Endodermal cell (in vitro differentiated cells): Measurements from ENCODE around the gene ATN1. TPM values are rescaled to one million over a fixed set of nuclear protein-coding genes. Genes with fewer than 3 reads are reported as not detected.
A peak's percentile ranks its signal among the peaks of the same experiment; 100 is the strongest.

ENCODE experiments used
- DNase-seq: peaks from one replicate; pipeline ENCODE4 v3.0.0-alpha.2; 2017
- H3K27ac ChIP-seq: 2 replicates; pipeline ENCODE4 v1.5.1; 2013; ENCODE audit warnings: mild to moderate bottlenecking, low read depth, low read length, moderate library complexity
- H3K27me3 ChIP-seq: 2 replicates; pipeline ENCODE4 v1.6.1; 2013; ENCODE audit warnings: mild to moderate bottlenecking, low read length, moderate library complexity; ENCODE audit not compliant: insufficient read depth, control insufficient read depth, poor library complexity, severe bottlenecking
- H3K36me3 ChIP-seq: 2 replicates; pipeline ENCODE4 v1.7.0; 2013; ENCODE audit warnings: mild to moderate bottlenecking, low read length, moderate library complexity; ENCODE audit not compliant: control insufficient read depth, insufficient read depth
- H3K4me1 ChIP-seq: one replicate; pipeline ENCODE4 v1.7.0; 2013; ENCODE audit warnings: low read length; ENCODE audit not compliant: control insufficient read depth, insufficient read depth
- H3K4me3 ChIP-seq: 2 replicates; pipeline ENCODE4 v1.5.1; 2013; ENCODE audit warnings: mild to moderate bottlenecking, low read length, moderate library complexity
- H3K9ac ChIP-seq: 2 replicates; pipeline ENCODE4 v1.6.1; 2013; ENCODE audit warnings: mild to moderate bottlenecking, low read length, moderate library complexity; ENCODE audit not compliant: poor library complexity, severe bottlenecking; ENCODE audit errors: extremely low read depth
- H3K9me3 ChIP-seq: 2 replicates; pipeline ENCODE4 v1.6.1; 2013; ENCODE audit warnings: mild to moderate bottlenecking, low read length, moderate library complexity; ENCODE audit not compliant: control insufficient read depth
- H3K27ac Mint-ChIP-seq: 2 replicates; pipeline ENCODE4 v1.8.0; 2020; ENCODE audit warnings: mixed read lengths
- H3K27me3 Mint-ChIP-seq: 2 replicates; pipeline ENCODE4 v1.8.0; 2021; ENCODE audit warnings: mild to moderate bottlenecking, mixed read lengths; ENCODE audit not compliant: insufficient read depth
- H3K36me3 Mint-ChIP-seq: 2 replicates; pipeline ENCODE4 v1.8.0; 2020; ENCODE audit warnings: low read depth, mixed read lengths
- H3K4me1 Mint-ChIP-seq: 2 replicates; pipeline ENCODE4 v1.8.0; 2020; ENCODE audit warnings: mixed read lengths
- H3K4me3 Mint-ChIP-seq: 2 replicates; pipeline ENCODE4 v1.8.0; 2020; ENCODE audit warnings: mild to moderate bottlenecking, moderate library complexity, mixed read lengths
- H3K9me3 Mint-ChIP-seq: 2 replicates; pipeline ENCODE4 v1.8.0; 2020; ENCODE audit warnings: mild to moderate bottlenecking, mixed read lengths
- whole genome bisulfite sequencing, 2 experiments: methylation state at CpG; one replicate each; pipeline versions ENCODE4 v1.1.5 to v1.1.7; 2013; ENCODE audit warnings: missing lambda C conversion rate in 2 of 2, mixed read lengths in 1 of 2; ENCODE audit not compliant: insufficient coverage in 1 of 2, insufficient read length in 1 of 2; 5-methylcytosine and 5-hydroxymethylcytosine counted together
- total RNA-seq, 2 donors: library from RNA; stranded (reverse); fragmentation: NEBNext Ultra II Directional in 1 of 2; extraction: Animal tissue kit (Norgen Biotek cat#: 25700) in 1 of 2; gene quantifications; 2 replicates in 1 of 2; 3 replicates in 1 of 2; pipeline ENCODE4 v1.2.1, GENCODE V29; 2021
- TF ChIP-seq, protein P1 (sequence below): fragments of 200-600 bp; sonication (generic); conservative IDR thresholded peaks from 2 replicates; pipeline ENCODE4 v1.5.0; 2021; ENCODE audit warnings: antibody characterized with exemption, mild to moderate bottlenecking

Gene ATN1
- total RNA-seq, 2 donors from 2014 or later = 111 to 244 TPM

DNA sequence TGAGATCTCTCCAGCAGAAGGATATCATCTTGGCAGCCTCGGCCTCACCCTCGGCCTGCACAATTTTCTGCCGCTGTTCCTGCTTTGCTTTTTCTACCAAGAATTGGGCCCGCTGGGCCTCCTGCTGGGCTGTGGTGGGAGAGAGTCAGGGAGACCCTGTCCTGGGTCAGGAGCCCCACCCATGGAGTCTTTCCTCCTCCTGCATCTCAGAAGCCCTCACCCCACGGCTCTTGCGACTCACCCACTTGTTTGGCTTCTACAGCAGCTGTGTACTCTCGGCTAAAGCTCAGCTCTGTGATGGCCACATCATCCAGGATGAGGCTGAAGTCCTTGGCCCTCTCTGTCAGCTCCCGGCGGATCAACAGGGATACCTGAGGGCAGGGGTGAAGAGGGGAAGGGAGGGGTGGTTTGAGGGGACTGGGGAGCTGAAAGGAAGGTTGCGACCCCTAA lies 39.9 kb downstream of the ATN1 start:
- peaks cover 49% of the 10 kb centered on the region for H3K4me1 Mint-ChIP-seq
- Histone ChIP-seq H3K4me1 (peaks cover 5% of the 10 kb centered on the region), H3K36me3 (peaks cover 52% of the 10 kb centered on the region), H3K27ac (no peak overlapping the region), H3K9ac (no peak overlapping the region), H3K9me3 (no peaks in the 10 kb centered on the region), H3K27me3 (no peaks in the 10 kb centered on the region), H3K4me3 (no peak overlapping the region)
- no peaks in the 10 kb centered on the region for H3K9me3 Mint-ChIP-seq
- no peak overlapping the region for H3K4me3 Mint-ChIP-seq
- WGBS, 2 experiments = 96 to 97% methylated on average over 3 to 10 of the region's 10 CpGs
- no peak for DNase-seq
- H3K36me3 Mint-ChIP-seq = peaks cover 55% of the 10 kb centered on the region
- H3K27ac Mint-ChIP-seq = peak overlapping the region; percentile 60
- TF ChIP-seq, protein P1, sequence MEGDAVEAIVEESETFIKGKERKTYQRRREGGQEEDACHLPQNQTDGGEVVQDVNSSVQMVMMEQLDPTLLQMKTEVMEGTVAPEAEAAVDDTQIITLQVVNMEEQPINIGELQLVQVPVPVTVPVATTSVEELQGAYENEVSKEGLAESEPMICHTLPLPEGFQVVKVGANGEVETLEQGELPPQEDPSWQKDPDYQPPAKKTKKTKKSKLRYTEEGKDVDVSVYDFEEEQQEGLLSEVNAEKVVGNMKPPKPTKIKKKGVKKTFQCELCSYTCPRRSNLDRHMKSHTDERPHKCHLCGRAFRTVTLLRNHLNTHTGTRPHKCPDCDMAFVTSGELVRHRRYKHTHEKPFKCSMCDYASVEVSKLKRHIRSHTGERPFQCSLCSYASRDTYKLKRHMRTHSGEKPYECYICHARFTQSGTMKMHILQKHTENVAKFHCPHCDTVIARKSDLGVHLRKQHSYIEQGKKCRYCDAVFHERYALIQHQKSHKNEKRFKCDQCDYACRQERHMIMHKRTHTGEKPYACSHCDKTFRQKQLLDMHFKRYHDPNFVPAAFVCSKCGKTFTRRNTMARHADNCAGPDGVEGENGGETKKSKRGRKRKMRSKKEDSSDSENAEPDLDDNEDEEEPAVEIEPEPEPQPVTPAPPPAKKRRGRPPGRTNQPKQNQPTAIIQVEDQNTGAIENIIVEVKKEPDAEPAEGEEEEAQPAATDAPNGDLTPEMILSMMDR = no peak
- H3K27me3 Mint-ChIP-seq = no peaks in the 10 kb centered on the region

DNA sequence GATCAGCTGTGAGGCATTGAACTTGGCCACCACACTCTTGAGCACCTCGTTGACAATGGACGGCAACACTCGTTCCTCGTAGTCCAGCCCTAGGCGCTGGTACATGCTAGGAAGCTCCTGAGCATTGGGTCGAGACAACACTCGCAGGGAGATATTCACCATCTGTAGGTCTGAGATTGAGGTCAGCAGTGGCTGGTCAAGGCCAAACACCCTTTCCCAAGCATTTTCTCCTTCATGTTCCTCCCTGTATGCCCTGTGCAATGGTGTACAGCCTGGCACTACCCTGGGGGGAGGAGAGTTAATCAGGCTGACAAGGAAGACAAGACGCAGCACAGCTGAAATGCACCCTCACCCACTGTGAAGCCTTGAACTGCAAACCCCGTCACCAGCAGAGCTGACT lies 40.7 kb downstream of the ATN1 start:
- Mint-ChIP-seq H3K4me3 (peak overlapping the region; percentile 86), H3K4me1 (peaks cover 47% of the 10 kb centered on the region), H3K9me3 (no peaks in the 10 kb centered on the region), H3K36me3 (peaks cover 60% of the 10 kb centered on the region), H3K27ac (peak overlapping the region; percentile 98), H3K27me3 (no peaks in the 10 kb centered on the region)
- Histone ChIP-seq H3K36me3 (peaks cover 52% of the 10 kb centered on the region), H3K9ac (no peak overlapping the region), H3K4me1 (peaks cover 5% of the 10 kb centered on the region), H3K4me3 (peak overlapping the region; percentile 100), H3K27ac (no peak overlapping the region), H3K9me3 (no peaks in the 10 kb centered on the region), H3K27me3 (no peaks in the 10 kb centered on the region)
- WGBS, 2 experiments = 92 to 95% methylated on average over 9 of the region's 9 CpGs
- DNase-seq = no peak
- TF ChIP-seq, protein P1 = no peak

DNA sequence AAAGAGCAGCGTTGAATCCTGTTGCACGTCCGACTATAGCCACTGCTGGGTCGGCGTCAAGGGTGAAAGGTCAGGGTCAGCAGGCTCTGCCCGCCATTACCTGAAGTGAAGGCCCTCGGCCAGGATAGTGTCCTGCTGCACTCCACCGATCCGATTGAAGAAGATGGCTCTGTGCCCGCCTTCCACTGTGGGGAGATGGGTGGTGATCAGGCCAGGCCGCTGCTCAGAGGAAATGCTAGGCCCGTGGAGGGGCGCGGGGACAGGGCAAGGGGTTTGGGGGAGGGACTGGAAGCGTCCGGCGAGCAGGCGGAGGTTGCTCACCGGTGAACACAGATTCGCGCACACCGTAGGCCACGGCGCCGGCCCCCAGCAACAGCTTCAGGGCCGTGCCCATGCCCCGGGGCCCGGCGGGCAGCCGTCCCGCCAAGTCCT lies 42.4 kb downstream of the ATN1 start:
- peaks cover 65% of the 10 kb centered on the region for H3K36me3 Mint-ChIP-seq

More for the DNA sequence above, 42.4 kb downstream of the ATN1 start:
- Histone ChIP-seq H3K9me3 (no peaks in the 10 kb centered on the region), H3K27me3 (no peaks in the 10 kb centered on the region), H3K27ac (peak overlapping the region; percentile 75), H3K9ac (peak overlapping the region; percentile 98), H3K4me1 (peaks cover 5% of the 10 kb centered on the region), H3K4me3 (peak overlapping the region; percentile 100), H3K36me3 (peaks cover 57% of the 10 kb centered on the region)
- 0 to 3% methylated on average over 17 to 31 of the region's 31 CpGs for WGBS, 2 experiments
- Mint-ChIP-seq H3K9me3 (no peaks in the 10 kb centered on the region), H3K4me1 (peaks cover 34% of the 10 kb centered on the region), H3K27me3 (no peaks in the 10 kb centered on the region), H3K4me3 (peak overlapping the region; percentile 86), H3K27ac (peak overlapping the region; percentile 98)
- DNase-seq = no peak
- TF ChIP-seq, protein P1 = no peak
